SK-N-SH (cell line): ENCODE results near the gene AQP5. TPM values are rescaled to one million over a fixed set of nuclear protein-coding genes. Genes with fewer than 3 reads are reported as not detected.

ENCODE experiments used
- CTCF ChIA-PET: fragments of 300-600, 350-600 bp; formaldehyde crosslinking; extraction: SDS; loops from one replicate; lab custom pipeline; 2021; lab: Yijun Ruan, JAX
- POLR2A ChIA-PET: fragments of 350-600 bp; sonication (Branson Sonifier 250); formaldehyde crosslinking; extraction: SDS; loops from one replicate; lab custom pipeline; 2020; ENCODE audit warnings: antibody characterized with exemption, inconsistent platforms; lab: Yijun Ruan, JAX
- DNase-seq: peaks from one replicate; pipeline ENCODE4 v3.0.0; 2012
- H2AFZ ChIP-seq: fragments of 200-600 bp; sonication (generic); 2 replicates; pipeline ENCODE4 v1.8.1; 2016; ENCODE audit warnings: antibody characterized with exemption, mild to moderate bottlenecking, low read depth
- H3F3A ChIP-seq: fragments of 200-600 bp; sonication (generic); replicated peaks from 2 replicates; pipeline ENCODE3; 2016; ENCODE audit warnings: antibody characterized with exemption, mild to moderate bottlenecking; ENCODE audit not compliant: insufficient read depth
- H3K27ac ChIP-seq, 2 experiments: fragments of 200-500 bp in 1 of 2; fragments of 200-600 bp in 1 of 2; sonication (Bioruptor generic) in 1 of 2; sonication (generic), shearing (Covaris generic) in 1 of 2; 2 replicates each; pipeline versions ENCODE4 v1.5.1 to v1.6.1; 2014 to 2016; ENCODE audit warnings: low read depth in 2 of 2, inconsistent platforms in 1 of 2, low read length in 1 of 2, mild to moderate bottlenecking in 1 of 2, mixed read lengths in 1 of 2
- H3K27me3 ChIP-seq: fragments of 200-600 bp; sonication (generic), shearing (Covaris generic); 2 replicates; pipeline ENCODE4 v1.6.1; 2016; ENCODE audit warnings: mixed run types; ENCODE audit not compliant: insufficient read depth
- H3K36me3 ChIP-seq, 2 experiments: fragments of 200-500 bp in 1 of 2; fragments of 200-600 bp in 1 of 2; sonication (Bioruptor generic) in 1 of 2; sonication (generic) in 1 of 2; replicated peaks in 1 of 2; 2 replicates each; pipeline versions ENCODE3 to v1.5.1; 2014 to 2016; ENCODE audit warnings: low read length in 1 of 2, mild to moderate bottlenecking in 1 of 2; ENCODE audit not compliant: insufficient read depth in 2 of 2, control insufficient read depth in 1 of 2
- H3K4me1 ChIP-seq, 2 experiments: fragments of 200-500 bp in 1 of 2; fragments of 200-600 bp in 1 of 2; sonication (Bioruptor generic) in 1 of 2; sonication (generic), shearing (Covaris generic) in 1 of 2; 2 replicates each; pipeline versions ENCODE4 v1.5.1 to v1.6.1; 2014 to 2016; ENCODE audit warnings: low read depth in 1 of 2, low read length in 1 of 2, mixed run types in 1 of 2; ENCODE audit not compliant: insufficient read depth in 2 of 2, control insufficient read depth in 1 of 2
- H3K4me2 ChIP-seq: fragments of 200-600 bp; sonication (generic), shearing (Covaris generic); 2 replicates; pipeline ENCODE4 v1.6.1; 2017; ENCODE audit warnings: mixed run types
- H3K4me3 ChIP-seq, 2 experiments: fragments of 200-500 bp in 1 of 2; fragments of 200-600 bp in 1 of 2; sonication (Bioruptor generic) in 1 of 2; sonication (generic), shearing (Covaris generic) in 1 of 2; 2 replicates each; pipeline versions ENCODE4 v1.5.1 to v1.8.1; 2014 to 2016; ENCODE audit warnings: low read depth in 2 of 2, inconsistent platforms in 1 of 2, low read length in 1 of 2, mild to moderate bottlenecking in 1 of 2, mixed read lengths in 1 of 2, moderate library complexity in 1 of 2
- H3K79me2 ChIP-seq: fragments of 200-600 bp; sonication (generic); 2 replicates; pipeline ENCODE4 v1.8.1; 2017; ENCODE audit warnings: mild to moderate bottlenecking; ENCODE audit not compliant: insufficient read depth
- H3K9ac ChIP-seq: fragments of 200-600 bp; sonication (generic); 2 replicates; pipeline ENCODE4 v1.6.1; 2017; ENCODE audit warnings: mixed run types
- H3K9me2 ChIP-seq: fragments of 200-600 bp; sonication (generic); 2 replicates; pipeline ENCODE4 v1.6.1; 2017; ENCODE audit warnings: mixed run types
- H3K9me3 ChIP-seq: fragments of 200-600 bp; sonication (generic); 2 replicates; pipeline ENCODE4 v1.6.1; 2017; ENCODE audit warnings: mixed run types, mild to moderate bottlenecking, moderate library complexity
- H4K20me1 ChIP-seq: fragments of 200-600 bp; sonication (generic); 2 replicates; pipeline ENCODE4 v1.6.1; 2017; ENCODE audit warnings: mild to moderate bottlenecking, mixed run types; ENCODE audit not compliant: insufficient read depth
- CTCF ChIP-seq: fragments of 200-600 bp; sonication (generic); IDR thresholded peaks from 2 replicates; pipeline ENCODE4 v1.6.1; 2017; ENCODE audit warnings: antibody characterized with exemption, mild to moderate bottlenecking, moderate library complexity
- EP300 ChIP-seq, 2 experiments: IDR thresholded peaks; 2 replicates each; pipeline versions ENCODE4 v1.4.0 to v1.6.1; 2012; ENCODE audit warnings: borderline replicate concordance in 1 of 2, low read depth in 1 of 2, low read length in 1 of 2
- FOSL2 ChIP-seq: IDR thresholded peaks from 2 replicates; pipeline ENCODE4 v1.4.0; 2012; ENCODE audit warnings: low read depth, mild to moderate bottlenecking, moderate library complexity, borderline replicate concordance
- GATA2 ChIP-seq: sonication (generic); formaldehyde crosslinking; IDR thresholded peaks from 2 replicates; pipeline ENCODE4 v1.5.0; 2020; ENCODE audit warnings: mild to moderate bottlenecking, missing genetic modification reagents
- IRF3 ChIP-seq: fragments of 150-350 bp; IDR thresholded peaks from 2 replicates; pipeline ENCODE4 v1.6.1; 2016; ENCODE audit warnings: mild to moderate bottlenecking, low read depth, low read length
- JUND ChIP-seq: IDR thresholded peaks from 2 replicates; pipeline ENCODE4 v1.4.0; 2012
- MAX ChIP-seq: IDR thresholded peaks from 2 replicates; pipeline ENCODE4 v1.4.0; 2012; ENCODE audit warnings: low read depth
- MXI1 ChIP-seq: IDR thresholded peaks from 2 replicates; pipeline ENCODE4 v1.6.1; 2012; ENCODE audit warnings: mild to moderate bottlenecking, low read depth, low read length, improper control_type of control experiment
- POLR2AphosphoS5 ChIP-seq: IDR thresholded peaks from 2 replicates; pipeline ENCODE4 v1.6.1; 2012; ENCODE audit warnings: low read depth, low read length
- RAD21 ChIP-seq: IDR thresholded peaks from 2 replicates; pipeline ENCODE4 v1.6.1; 2012; ENCODE audit warnings: mild to moderate bottlenecking, low read length
- RFX5 ChIP-seq: IDR thresholded peaks from 2 replicates; pipeline ENCODE4 v1.6.1; 2012; ENCODE audit warnings: mild to moderate bottlenecking, improper control_type of control experiment, low read length
- RXRA ChIP-seq: IDR thresholded peaks from 2 replicates; pipeline ENCODE4 v1.4.0; 2012; ENCODE audit warnings: low read depth, mild to moderate bottlenecking, borderline replicate concordance
- TAF1 ChIP-seq: IDR thresholded peaks from 2 replicates; pipeline ENCODE4 v1.6.1; 2012; ENCODE audit warnings: low read depth, mild to moderate bottlenecking, low read length, moderate library complexity, borderline replicate concordance
- TEAD4 ChIP-seq: IDR thresholded peaks from 2 replicates; pipeline ENCODE4 v1.4.0; 2012; ENCODE audit warnings: mild to moderate bottlenecking, borderline replicate concordance; ENCODE audit not compliant: insufficient read depth
- USF2 ChIP-seq: fragments of 150-350 bp; IDR thresholded peaks from 2 replicates; pipeline ENCODE4 v1.6.1; 2017; ENCODE audit warnings: antibody characterized with exemption, low read length, low read depth, borderline replicate concordance
- YY1 ChIP-seq: IDR thresholded peaks from 2 replicates; pipeline ENCODE4 v1.4.0; 2012; ENCODE audit warnings: low read depth, mild to moderate bottlenecking
- WGBS: methylation state at CpG from one replicate; pipeline ENCODE4 v1.1.6; 2017; ENCODE audit warnings: low lambda C conversion rate; 5-methylcytosine and 5-hydroxymethylcytosine counted together
- polyA plus RNA-seq, 3 experiments: library from polyadenylated mRNA; depleted of rRNA; stranded (reverse); fragments of >200 nt; gene quantifications; 2 replicates each; pipeline ENCODE4 v1.2.3, GENCODE V29; 2012

Gene AQP5
- polyA plus RNA-seq, 1 of the 3 experiments (the other 2 are of a cell fraction): 0.10 TPM

- Histone ChIP-seq H3K9me3 (no peaks in the 10 kb centered on the region), H3K9me2 (no peaks in the 10 kb centered on the region), H3K79me2 (no peaks in the 10 kb centered on the region), H3K4me1 (peaks cover 5 to 27% of the 10 kb centered on the region in 2 experiments; a peak in 2 of 4 replicates), H3F3A (no peaks in the 10 kb centered on the region), H3K4me2 (peak overlapping the region; percentile 96), H3K9ac (no peak overlapping the region), H3K27ac (no peak overlapping the region), H3K27me3 (no peaks in the 10 kb centered on the region), H4K20me1 (no peaks in the 10 kb centered on the region), H3K4me3 (peak overlapping the region; percentile 47 to 64), H2AFZ (no peak overlapping the region), H3K36me3 (no peaks in the 10 kb centered on the region)
- POLR2A ChIA-PET: interaction anchor here (1.0 to 1.3 kb wide), 2 partner anchors 88 to 89 kb away, joined by 3 read pairs; no protein-coding TSS in a partner anchor
- CTCF ChIA-PET: interaction anchor here (0.6 to 20.3 kb wide), 66 partner anchors 9 to 482 kb away, joined by 3 to 1401 read pairs (median 6); partner anchors contain the start of genes AQP2, ASIC1, BCDIN3D and CERS5
- WGBS: 72% methylated on average over 15 of the region's 15 CpGs
- TF ChIP-seq POLR2AphosphoS5 (no peak), MXI1 (no peak), RFX5 (no peak), TAF1 (no peak), EP300 (IDR thresholded peaks at IDR 0.05; ENCODE audit: borderline replicate concordance in 1 of 2, low read depth in 1 of 2, low read length in 1 of 2) (no peak), USF2 (no peak), GATA2 (CRISPR knock-in tag) (no peak), RAD21 (no peak), MAX (no peak), JUND (no peak), TEAD4 (no peak), FOSL2 (no peak), IRF3 (no peak), YY1 (no peak), CTCF (no peak), RXRA (no peak)
- no peak for DNase-seq
These were observed 6.1 kb downstream of the AQP5 start for GRCh38 chr12:49967777-49968250.
